ENCODE data around the gene SLC26A3.

SLC26A3 gene

GRCh38 chr7:107833684-107834106, 30.7 kb upstream of the SLC26A3 start:
- no peak for TF ChIP-seq SIN3A (IDR thresholded peaks at IDR 0.05; ENCODE audit: borderline replicate concordance, insufficient read depth, low read length)

DNA sequence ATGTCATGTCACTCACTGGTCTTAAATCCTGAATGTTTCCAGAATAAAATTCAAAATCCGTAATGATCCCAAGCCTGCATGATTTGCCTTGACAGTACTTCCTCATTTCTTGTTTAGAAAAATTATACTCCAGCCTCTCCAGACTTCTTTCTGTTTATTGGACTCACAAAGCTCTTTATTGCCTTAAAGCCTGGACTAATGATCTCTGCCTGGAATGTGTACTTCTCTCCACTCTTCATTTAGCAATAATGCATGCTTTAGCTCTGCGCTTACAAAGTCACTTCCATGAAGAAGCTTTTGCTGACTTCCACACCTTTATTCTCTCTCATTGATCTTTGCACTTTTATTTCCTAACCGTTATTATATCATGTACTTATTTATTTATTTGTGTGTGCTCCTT, 27.4 kb upstream of the SLC26A3 start:
- TF ChIP-seq POLR2AphosphoS5 (IDR thresholded peaks at IDR 0.05; ENCODE audit: low read depth, low read length): no peak
- TF ChIP-seq TAF1 (IDR thresholded peaks at IDR 0.05; ENCODE audit: borderline replicate concordance, insufficient read depth, low read length): no peak
- no peak for TF ChIP-seq FOXP2 (optimal IDR thresholded peaks at IDR 0.05; ENCODE audit: borderline replicate concordance, extremely low read depth, extremely low read length, insufficient read depth)
- TF ChIP-seq SIN3A (IDR thresholded peaks at IDR 0.05; ENCODE audit: borderline replicate concordance, insufficient read depth, low read length): no peak
- no peak for TF ChIP-seq REST (IDR thresholded peaks at IDR 0.05; ENCODE audit: insufficient read depth in 1 of 2, low read depth in 2 of 2, low read length in 2 of 2)

DNA sequence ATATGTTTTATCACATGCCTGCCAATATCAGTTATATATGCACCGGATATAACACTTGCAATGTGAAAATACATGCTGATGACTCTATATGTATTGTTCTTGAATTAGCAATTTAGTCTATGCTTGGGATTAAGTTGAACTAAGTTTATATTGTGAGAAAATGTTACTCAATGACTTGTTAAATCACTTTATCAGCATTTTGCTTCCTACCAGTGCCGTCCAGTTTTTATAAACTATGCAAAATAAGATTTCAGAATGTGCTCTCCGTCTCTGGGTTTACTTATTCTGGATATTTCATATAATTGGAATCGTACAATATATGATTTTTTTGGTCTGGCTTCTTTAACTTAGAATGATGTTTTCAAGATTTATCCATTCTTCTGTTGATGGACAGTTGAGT, 25.5 kb upstream of the SLC26A3 start:
- TF ChIP-seq POLR2AphosphoS5 (IDR thresholded peaks at IDR 0.05; ENCODE audit: low read depth, low read length) (no peak), FOXP2 (optimal IDR thresholded peaks at IDR 0.05; ENCODE audit: borderline replicate concordance, extremely low read depth, extremely low read length, insufficient read depth) (no peak), REST (IDR thresholded peaks at IDR 0.05; ENCODE audit: insufficient read depth in 1 of 2, low read depth in 2 of 2, low read length in 2 of 2) (no peak), SIN3A (IDR thresholded peaks at IDR 0.05; ENCODE audit: borderline replicate concordance, insufficient read depth, low read length) (no peak), TAF1 (IDR thresholded peaks at IDR 0.05; ENCODE audit: borderline replicate concordance, insufficient read depth, low read length) (no peak)

GRCh38 chr7:107827501-107827900, 24.5 kb upstream of the SLC26A3 start:
- no peak for TF ChIP-seq REST (IDR thresholded peaks at IDR 0.05; ENCODE audit: insufficient read depth in 1 of 2, low read depth in 2 of 2, low read length in 2 of 2)
- no peak for TF ChIP-seq TAF1 (IDR thresholded peaks at IDR 0.05; ENCODE audit: borderline replicate concordance, insufficient read depth, low read length)
- no peak for TF ChIP-seq POLR2AphosphoS5 (IDR thresholded peaks at IDR 0.05; ENCODE audit: low read depth, low read length)
- TF ChIP-seq FOXP2 (optimal IDR thresholded peaks at IDR 0.05; ENCODE audit: borderline replicate concordance, extremely low read depth, extremely low read length, insufficient read depth): no peak
- no peak for TF ChIP-seq SIN3A (IDR thresholded peaks at IDR 0.05; ENCODE audit: borderline replicate concordance, insufficient read depth, low read length)

DNA sequence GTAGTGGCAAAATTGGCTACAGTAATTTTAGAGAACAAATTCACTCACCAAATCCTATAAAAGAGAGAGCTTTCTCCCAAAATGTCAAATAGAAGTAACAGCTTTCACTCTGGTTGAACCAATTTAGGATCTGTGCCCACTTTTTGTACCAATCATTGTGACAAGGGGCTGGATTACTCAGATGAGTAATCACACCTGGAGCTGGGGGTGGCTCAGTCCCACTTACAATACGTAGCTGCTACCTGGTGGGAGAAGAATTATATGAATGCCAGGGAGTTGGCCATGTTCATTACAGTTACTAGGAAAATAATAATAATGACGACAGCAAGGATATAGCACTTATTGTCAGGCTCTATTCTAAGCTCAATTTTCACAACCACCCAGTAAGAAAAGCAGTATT, 23.4 kb upstream of the SLC26A3 start:
- no peak for TF ChIP-seq REST (IDR thresholded peaks at IDR 0.05; ENCODE audit: insufficient read depth in 1 of 2, low read depth in 2 of 2, low read length in 2 of 2)
- TF ChIP-seq POLR2AphosphoS5 (IDR thresholded peaks at IDR 0.05; ENCODE audit: low read depth, low read length): no peak
- TF ChIP-seq FOXP2 (optimal IDR thresholded peaks at IDR 0.05; ENCODE audit: borderline replicate concordance, extremely low read depth, extremely low read length, insufficient read depth): no peak
- TF ChIP-seq TAF1 (IDR thresholded peaks at IDR 0.05; ENCODE audit: borderline replicate concordance, insufficient read depth, low read length): no peak
- TF ChIP-seq SIN3A (IDR thresholded peaks at IDR 0.05; ENCODE audit: borderline replicate concordance, insufficient read depth, low read length): no peak
